Epithelial cell of proximal tubule (primary cell): ENCODE data around the gene GRWD1. TPM values are rescaled to one million over a fixed set of nuclear protein-coding genes. Genes with fewer than 3 reads are reported as not detected.

Source experiments
- DNase-seq: peaks from one replicate; pipeline ENCODE4 v3.0.0-alpha.2; 2011; ENCODE audit warnings: low read depth
- H3K4me3 ChIP-seq: 2 replicates; pipeline ENCODE4 v1.5.1; 2011; ENCODE audit warnings: low read depth, mild to moderate bottlenecking, low read length
- total RNA-seq: library from RNA; depleted of rRNA; stranded (reverse); fragments of >200 nt; gene quantifications from 2 replicates; pipeline ENCODE4 v1.2.3, GENCODE V29; 2015
- TF ChIP-seq, protein P1 (sequence below): conservative IDR thresholded peaks from 2 replicates; pipeline ENCODE4 v1.5.1; 2012; ENCODE audit warnings: low read depth, mild to moderate bottlenecking, low read length

The GRWD1 gene
- total RNA-seq, 1 donor from 2014 or later: 51.2 TPM

- TF ChIP-seq, protein P1, sequence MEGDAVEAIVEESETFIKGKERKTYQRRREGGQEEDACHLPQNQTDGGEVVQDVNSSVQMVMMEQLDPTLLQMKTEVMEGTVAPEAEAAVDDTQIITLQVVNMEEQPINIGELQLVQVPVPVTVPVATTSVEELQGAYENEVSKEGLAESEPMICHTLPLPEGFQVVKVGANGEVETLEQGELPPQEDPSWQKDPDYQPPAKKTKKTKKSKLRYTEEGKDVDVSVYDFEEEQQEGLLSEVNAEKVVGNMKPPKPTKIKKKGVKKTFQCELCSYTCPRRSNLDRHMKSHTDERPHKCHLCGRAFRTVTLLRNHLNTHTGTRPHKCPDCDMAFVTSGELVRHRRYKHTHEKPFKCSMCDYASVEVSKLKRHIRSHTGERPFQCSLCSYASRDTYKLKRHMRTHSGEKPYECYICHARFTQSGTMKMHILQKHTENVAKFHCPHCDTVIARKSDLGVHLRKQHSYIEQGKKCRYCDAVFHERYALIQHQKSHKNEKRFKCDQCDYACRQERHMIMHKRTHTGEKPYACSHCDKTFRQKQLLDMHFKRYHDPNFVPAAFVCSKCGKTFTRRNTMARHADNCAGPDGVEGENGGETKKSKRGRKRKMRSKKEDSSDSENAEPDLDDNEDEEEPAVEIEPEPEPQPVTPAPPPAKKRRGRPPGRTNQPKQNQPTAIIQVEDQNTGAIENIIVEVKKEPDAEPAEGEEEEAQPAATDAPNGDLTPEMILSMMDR: no peak
- H3K4me3 ChIP-seq: peak overlapping the region; percentile 59
- DNase-seq: peak; percentile 27
These were observed 30.4 kb upstream of the GRWD1 start for GRCh38 chr19:48415395-48415794.

DNA sequence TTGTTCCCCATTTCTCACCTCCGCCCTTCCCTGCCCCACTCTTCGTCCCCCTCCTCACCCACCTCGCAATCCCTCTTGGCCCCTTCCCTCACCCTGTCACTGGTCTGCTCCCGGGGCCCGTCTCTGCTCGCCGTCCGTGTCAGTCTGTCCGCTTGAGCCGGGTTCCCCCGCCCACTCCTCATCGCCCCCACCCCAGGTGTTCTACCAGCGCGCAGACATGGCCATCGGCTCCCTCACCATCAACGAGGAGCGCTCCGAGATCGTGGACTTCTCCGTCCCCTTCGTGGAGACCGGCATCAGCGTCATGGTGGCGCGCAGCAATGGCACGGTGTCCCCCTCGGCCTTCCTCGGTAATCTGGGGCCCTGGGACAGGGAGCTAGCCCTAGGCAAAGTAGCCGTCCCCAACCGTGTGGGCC lies 30.0 kb upstream of the GRWD1 start:
- TF ChIP-seq, protein P1: no peak
- no peak for DNase-seq
- peak overlapping the region; percentile 58 for H3K4me3 ChIP-seq

DNA sequence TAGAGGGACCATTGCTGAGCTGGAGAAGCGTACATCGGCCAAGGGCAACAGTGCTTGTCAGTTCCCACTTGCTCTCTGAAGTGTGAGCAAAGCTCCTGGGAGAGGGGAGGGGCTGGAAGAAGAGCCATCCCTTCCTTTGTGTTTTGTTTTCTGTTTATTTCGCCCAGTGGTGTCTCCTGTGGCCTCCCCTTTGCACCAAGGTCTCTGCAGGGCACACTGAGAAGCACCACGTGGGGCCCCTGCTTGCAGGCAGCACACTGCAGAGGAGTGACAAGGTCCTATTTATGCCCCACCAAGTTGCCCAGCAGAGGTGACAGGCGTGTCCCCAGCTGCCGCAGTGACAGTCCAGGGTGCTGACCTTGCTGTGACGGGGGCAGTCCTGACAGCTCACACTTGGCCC lies 28.4 kb upstream of the GRWD1 start:
- no peak for DNase-seq
- no peak overlapping the region for H3K4me3 ChIP-seq
- TF ChIP-seq, protein P1: no peak

DNA sequence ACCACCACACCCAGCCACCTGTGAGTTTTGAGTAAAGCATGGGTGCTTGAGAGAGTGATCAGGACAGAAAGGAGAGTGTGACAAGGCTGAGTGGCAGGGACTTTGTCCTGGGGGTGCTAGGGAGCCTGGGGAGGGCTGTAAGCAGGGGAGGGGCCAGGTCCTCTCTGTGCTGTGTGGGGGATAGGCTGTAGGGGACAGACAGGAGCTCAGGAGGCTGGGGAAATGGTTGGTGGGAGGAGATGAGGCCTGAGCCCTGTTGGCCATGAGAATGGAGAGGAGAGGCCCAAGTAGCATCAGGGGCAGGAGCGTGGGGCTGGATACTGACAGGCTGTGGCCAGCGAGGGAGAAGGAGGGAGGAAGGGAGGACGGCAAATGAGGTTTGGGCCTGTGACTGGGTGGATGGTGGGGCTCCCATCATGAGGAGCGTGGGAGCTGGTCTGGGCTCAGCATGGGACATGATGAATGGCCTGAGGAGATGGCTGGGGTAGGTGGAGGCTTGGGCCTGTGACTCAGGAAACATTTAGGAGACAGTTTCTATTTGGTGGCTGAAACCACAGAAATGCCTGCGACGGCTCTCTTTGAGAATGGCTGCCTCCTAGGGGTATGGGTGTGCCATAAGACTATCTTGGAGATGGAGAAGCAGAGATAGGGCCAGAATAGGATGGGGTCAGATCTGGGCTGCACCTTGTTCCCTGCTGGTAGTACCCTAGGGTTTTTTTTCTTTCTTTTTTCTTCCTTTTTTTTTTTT lies 27.3 kb upstream of the GRWD1 start:
- no peak overlapping the region for H3K4me3 ChIP-seq
- TF ChIP-seq, protein P1: no peak
- no peak for DNase-seq

DNA sequence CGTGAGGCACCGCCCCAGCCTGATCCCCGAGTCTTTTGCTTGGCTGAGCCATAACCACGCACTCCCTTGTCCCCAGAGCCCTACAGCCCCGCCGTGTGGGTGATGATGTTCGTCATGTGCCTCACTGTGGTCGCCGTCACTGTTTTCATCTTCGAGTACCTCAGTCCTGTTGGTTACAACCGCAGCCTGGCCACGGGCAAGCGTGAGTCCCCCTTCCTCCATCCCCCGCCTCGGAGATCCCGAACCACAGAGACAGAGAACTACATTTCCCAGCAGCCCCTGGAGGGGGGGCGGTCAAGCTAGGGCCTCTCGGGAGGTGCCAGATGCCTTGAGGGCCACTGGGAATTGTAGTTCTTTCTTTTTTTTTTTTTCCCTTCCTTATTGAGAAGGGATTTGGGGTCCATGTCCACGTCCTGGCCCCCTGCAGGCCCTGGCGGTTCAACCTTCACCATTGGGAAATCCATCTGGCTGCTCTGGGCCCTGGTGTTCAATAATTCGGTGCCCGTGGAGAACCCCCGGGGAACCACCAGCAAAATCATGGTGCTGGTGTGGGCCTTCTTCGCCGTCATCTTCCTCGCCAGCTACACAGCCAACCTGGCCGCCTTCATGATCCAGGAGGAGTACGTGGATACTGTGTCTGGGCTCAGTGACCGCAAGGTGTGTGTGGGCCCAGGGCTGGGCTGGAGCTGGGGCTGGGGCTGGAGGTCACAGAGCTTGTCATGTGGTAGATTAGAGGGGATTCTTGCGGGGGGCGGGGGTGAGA lies 26.4 kb upstream of the GRWD1 start:
- H3K4me3 ChIP-seq: no peak overlapping the region
- TF ChIP-seq, protein P1: no peak
- DNase-seq: no peak

- TF ChIP-seq, protein P1: no peak
These were observed 24.2 kb upstream of the GRWD1 start for GRCh38 chr19:48421548-48421947.

GRCh38 chr19:48424694-48425219 lies 21.0 kb upstream of the GRWD1 start:
- no peak overlapping the region for H3K4me3 ChIP-seq
- DNase-seq: no peak
- TF ChIP-seq, protein P1: no peak

More at GRCh38 chr19:48421548-48421947, 24.2 kb upstream of the GRWD1 start:
- no peak overlapping the region for H3K4me3 ChIP-seq
- no peak for DNase-seq
